ENCODE data around the gene WFDC13. TPM values are rescaled to one million over a fixed set of nuclear protein-coding genes. Genes with fewer than 3 reads are reported as not detected.
"Not testable (repeated sequence)": the region's sequence is repeated elsewhere in the genome, so short reads cannot be mapped to it uniquely, and the experiment has no call there.

Gene WFDC13, protein sequence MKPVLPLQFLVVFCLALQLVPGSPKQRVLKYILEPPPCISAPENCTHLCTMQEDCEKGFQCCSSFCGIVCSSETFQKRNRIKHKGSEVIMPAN
- total RNA-seq (2021) (not detected in 3 replicates), Bru-seq, nascent RNA (not detected)
- long read RNA-seq, experiment 1 = 0 reads
- long read RNA-seq, experiment 2 = 0 reads
- long read RNA-seq, experiment 3 = 0 reads

DNA sequence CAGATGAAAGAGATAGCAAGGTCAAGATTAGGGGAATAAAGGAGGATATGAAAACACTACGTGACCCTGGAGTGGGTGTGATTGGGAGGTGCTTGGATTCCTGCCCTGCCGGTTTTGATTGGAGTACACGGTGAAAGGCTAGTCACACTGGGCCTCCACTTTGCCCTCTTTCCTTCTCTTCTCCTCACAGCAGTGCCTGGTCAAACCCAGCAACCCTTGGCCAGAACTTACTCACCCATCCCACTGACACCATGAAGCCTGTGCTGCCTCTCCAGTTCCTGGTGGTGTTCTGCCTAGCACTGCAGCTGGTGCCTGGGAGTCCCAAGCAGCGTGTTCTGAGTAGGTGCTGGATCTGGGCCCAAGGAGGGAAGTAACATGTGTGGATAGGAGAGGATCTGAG lies at the start of gene WFDC13:
Gene WFDC13, plus strand, starts transcription at position 166 of the 400 bp plus-strand sequence. Its CDS starts 86 bp downstream, at position 252.
- ATAC-seq (no peak), DNase-seq (ENCODE audit: low spot score) (no peak)
- Mint-ChIP-seq H3K27me3 (ENCODE audit: low read depth) (no peaks in the 10 kb centered on the region), H3K27ac (no peak within 1 kb of the TSS), H3K4me1 (peaks cover 10% of the 10 kb centered on the region), H3K36me3 (peaks cover 3% of the 10 kb centered on the region; the same call in 1 of the 2 replicates), H3K9me3 (peaks cover 14% of the 10 kb centered on the region), H3K4me3 (no peak within 1 kb of the TSS)
- CTCF ChIA-PET = interaction anchor here (0.5 to 1.4 kb wide), 3 partner anchors 16 to 163 kb away, joined by 3 to 4 read pairs (median 3); no protein-coding TSS in a partner anchor
- no peak for TF ChIP-seq ZNF232 (CRISPR knock-in tag; IDR thresholded peaks at IDR 0.05)
- no peak for TF ChIP-seq CDX4 (CRISPR knock-in tag; IDR thresholded peaks at IDR 0.05; ENCODE audit: borderline replicate concordance)
- TF ChIP-seq NR1H2 (CRISPR knock-in tag; IDR thresholded peaks at IDR 0.05) = no peak
- TF ChIP-seq TCF7 (CRISPR knock-in tag; IDR thresholded peaks at IDR 0.05; ENCODE audit: low read depth) = no peak
- no peak for TF ChIP-seq PRDM15 (CRISPR knock-in tag; IDR thresholded peaks at IDR 0.05)
- TF ChIP-seq, protein P1, sequence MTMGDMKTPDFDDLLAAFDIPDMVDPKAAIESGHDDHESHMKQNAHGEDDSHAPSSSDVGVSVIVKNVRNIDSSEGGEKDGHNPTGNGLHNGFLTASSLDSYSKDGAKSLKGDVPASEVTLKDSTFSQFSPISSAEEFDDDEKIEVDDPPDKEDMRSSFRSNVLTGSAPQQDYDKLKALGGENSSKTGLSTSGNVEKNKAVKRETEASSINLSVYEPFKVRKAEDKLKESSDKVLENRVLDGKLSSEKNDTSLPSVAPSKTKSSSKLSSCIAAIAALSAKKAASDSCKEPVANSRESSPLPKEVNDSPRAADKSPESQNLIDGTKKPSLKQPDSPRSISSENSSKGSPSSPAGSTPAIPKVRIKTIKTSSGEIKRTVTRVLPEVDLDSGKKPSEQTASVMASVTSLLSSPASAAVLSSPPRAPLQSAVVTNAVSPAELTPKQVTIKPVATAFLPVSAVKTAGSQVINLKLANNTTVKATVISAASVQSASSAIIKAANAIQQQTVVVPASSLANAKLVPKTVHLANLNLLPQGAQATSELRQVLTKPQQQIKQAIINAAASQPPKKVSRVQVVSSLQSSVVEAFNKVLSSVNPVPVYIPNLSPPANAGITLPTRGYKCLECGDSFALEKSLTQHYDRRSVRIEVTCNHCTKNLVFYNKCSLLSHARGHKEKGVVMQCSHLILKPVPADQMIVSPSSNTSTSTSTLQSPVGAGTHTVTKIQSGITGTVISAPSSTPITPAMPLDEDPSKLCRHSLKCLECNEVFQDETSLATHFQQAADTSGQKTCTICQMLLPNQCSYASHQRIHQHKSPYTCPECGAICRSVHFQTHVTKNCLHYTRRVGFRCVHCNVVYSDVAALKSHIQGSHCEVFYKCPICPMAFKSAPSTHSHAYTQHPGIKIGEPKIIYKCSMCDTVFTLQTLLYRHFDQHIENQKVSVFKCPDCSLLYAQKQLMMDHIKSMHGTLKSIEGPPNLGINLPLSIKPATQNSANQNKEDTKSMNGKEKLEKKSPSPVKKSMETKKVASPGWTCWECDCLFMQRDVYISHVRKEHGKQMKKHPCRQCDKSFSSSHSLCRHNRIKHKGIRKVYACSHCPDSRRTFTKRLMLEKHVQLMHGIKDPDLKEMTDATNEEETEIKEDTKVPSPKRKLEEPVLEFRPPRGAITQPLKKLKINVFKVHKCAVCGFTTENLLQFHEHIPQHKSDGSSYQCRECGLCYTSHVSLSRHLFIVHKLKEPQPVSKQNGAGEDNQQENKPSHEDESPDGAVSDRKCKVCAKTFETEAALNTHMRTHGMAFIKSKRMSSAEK (CRISPR knock-in tag; IDR thresholded peaks at IDR 0.05; ENCODE audit: borderline replicate concordance) = no peak
- no peak for TF ChIP-seq ZNF416 (CRISPR knock-in tag; IDR thresholded peaks at IDR 0.05)
- TF ChIP-seq E2F4 (CRISPR knock-in tag; IDR thresholded peaks at IDR 0.05; ENCODE audit: borderline replicate concordance, low read depth) = no peak
- no peak for TF ChIP-seq IRF1 (CRISPR knock-in tag; IDR thresholded peaks at IDR 0.05)
- TF ChIP-seq, protein P2, sequence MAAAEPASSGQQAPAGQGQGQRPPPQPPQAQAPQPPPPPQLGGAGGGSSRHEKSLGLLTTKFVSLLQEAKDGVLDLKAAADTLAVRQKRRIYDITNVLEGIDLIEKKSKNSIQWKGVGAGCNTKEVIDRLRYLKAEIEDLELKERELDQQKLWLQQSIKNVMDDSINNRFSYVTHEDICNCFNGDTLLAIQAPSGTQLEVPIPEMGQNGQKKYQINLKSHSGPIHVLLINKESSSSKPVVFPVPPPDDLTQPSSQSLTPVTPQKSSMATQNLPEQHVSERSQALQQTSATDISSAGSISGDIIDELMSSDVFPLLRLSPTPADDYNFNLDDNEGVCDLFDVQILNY (CRISPR knock-in tag; IDR thresholded peaks at IDR 0.05) = no peak
- TF ChIP-seq ZNF671 (CRISPR knock-in tag; IDR thresholded peaks at IDR 0.05) = no peak
- TF ChIP-seq, protein P3, sequence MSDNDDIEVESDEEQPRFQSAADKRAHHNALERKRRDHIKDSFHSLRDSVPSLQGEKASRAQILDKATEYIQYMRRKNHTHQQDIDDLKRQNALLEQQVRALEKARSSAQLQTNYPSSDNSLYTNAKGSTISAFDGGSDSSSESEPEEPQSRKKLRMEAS (CRISPR knock-in tag; IDR thresholded peaks at IDR 0.05) = no peak
- no peak for TF ChIP-seq ELF4 (CRISPR knock-in tag; IDR thresholded peaks at IDR 0.05; ENCODE audit: low read depth)
- TF ChIP-seq ZBTB43 (CRISPR knock-in tag; IDR thresholded peaks at IDR 0.05) = no peak
- TF ChIP-seq MLX (CRISPR knock-in tag; IDR thresholded peaks at IDR 0.05) = no peak
- POLR2A ChIA-PET = no interaction called here

DNA sequence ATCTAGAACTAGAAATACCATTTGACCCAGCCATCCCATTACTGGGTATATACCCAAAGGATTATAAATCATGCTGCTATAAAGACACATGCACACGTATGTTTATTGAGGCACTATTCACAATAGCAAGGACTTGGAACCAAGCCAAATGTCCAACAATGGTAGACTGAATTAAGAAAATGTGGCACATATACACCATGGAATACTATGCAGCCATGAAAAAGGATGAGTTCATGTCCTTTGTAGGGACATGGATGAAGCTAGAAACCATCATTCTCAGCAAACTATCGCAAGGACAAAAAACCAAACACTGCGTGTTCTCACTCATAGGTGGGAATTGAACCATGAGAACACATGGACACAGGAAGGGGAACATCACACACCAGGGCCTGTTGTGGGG lies 44.8 kb upstream of the WFDC13 start:
- H3K27me3 Mint-ChIP-seq (ENCODE audit: low read depth); CTCF ChIA-PET; H3K4me1 Mint-ChIP-seq; H3K27ac Mint-ChIP-seq; H3K4me3 Mint-ChIP-seq; ATAC-seq; DNase-seq (ENCODE audit: low spot score); POLR2A ChIA-PET: not testable (repeated sequence)
- Mint-ChIP-seq H3K9me3 (peaks cover 43% of the 10 kb centered on the region), H3K36me3 (peaks cover 16% of the 10 kb centered on the region)

Data from WTC11 (cell line).